ENCODE measurements around the gene F10. TPM values are rescaled to one million over a fixed set of nuclear protein-coding genes. Genes with fewer than 3 reads are reported as not detected.

The F10 gene
- total and polyA plus RNA-seq, 2 of the 13 experiments (the other 11 are each of a cell fraction or from before 2014, with no cell fraction given) = 58.4 to 237 TPM

GRCh38 chr13:113148940-113149503 lies 26.4 kb downstream of the F10 start:
- H3K9ac ChIP-seq (ENCODE audit: insufficient read depth, low read depth, low read length) = no peak overlapping the region
- no peaks in the 10 kb centered on the region for H4K20me1 ChIP-seq (ENCODE audit: insufficient read depth, low read length)
- H2AFZ ChIP-seq (ENCODE audit: low read length) = no peak overlapping the region
- peaks cover 8 to 25% of the 10 kb centered on the region in 2 experiments; a peak in 3 of 5 replicates for H3K36me3 ChIP-seq (replicated peaks in 1 of 2; ENCODE audit: control insufficient read depth in 1 of 2, insufficient read depth in 2 of 2, low read length in 2 of 2)
- no peak for FAIRE-seq
- H3K27ac ChIP-seq (ENCODE audit: extremely low read length, insufficient read depth, low read length) = peak overlapping the region; percentile 92
- DNase-seq (ENCODE audit: low spot score) = no peak
- in situ Hi-C loops (cut with HindIII; ENCODE audit: extremely low pct_ligation_motif_present, low pct_unique_long_range_greater_than_20kb) = no loop called here
- ChIA-PET CTCF (ENCODE audit: low intra/inter-chr PET ratio, low total read pairs) (no interaction called here), POLR2A (interaction anchor here (1.3 to 3.7 kb wide), 3 partner anchors 16 to 35 kb away, joined by 3 to 33 read pairs (median 8); partner anchors contain the start of gene F10)
- 94% methylated on average over 34 of the region's 38 CpGs for WGBS (ENCODE audit: low lambda C conversion rate)
- no peaks in the 10 kb centered on the region for H3K9me3 ChIP-seq (ENCODE audit: low read length)
- TSS peak; percentile 68 for BruUV-seq (replicated peaks)
- intact Hi-C loops (cut with micrococcal nuclease; ENCODE audit: unreplicated experiment) = loop anchor here (5.0 kb wide), 1 partner anchor 457 kb away; the partner anchor contains the start of gene ATP11A
- H3K4me1 ChIP-seq (ENCODE audit: insufficient read depth, low read length) = peaks cover 49% of the 10 kb centered on the region
- no peak overlapping the region for H3K4me2 ChIP-seq (ENCODE audit: low read depth, low read length)
- no peaks in the 10 kb centered on the region for H3K27me3 ChIP-seq (ENCODE audit: control insufficient read depth in 1 of 2, insufficient read depth in 2 of 2, low read length in 2 of 2)
- H3K79me2 ChIP-seq (ENCODE audit: insufficient read depth, low read length) = peaks cover 32% of the 10 kb centered on the region
- H3K4me3 ChIP-seq (replicated peaks in 1 of 3; ENCODE audit: insufficient read depth in 1 of 3, low read depth in 2 of 3, low read length in 3 of 3) = no peak overlapping the region
- no peak for ATAC-seq
- TF ChIP-seq ZSCAN21 (CRISPR knock-in tag; IDR thresholded peaks at IDR 0.05; ENCODE audit: borderline replicate concordance) = peak; percentile 5; the same call in 1 of the 2 replicates
- TF ChIP-seq RBFOX2 (IDR thresholded peaks at IDR 0.05; ENCODE audit: low read depth, low read length) = peak; percentile 76
- TF ChIP-seq HNRNPUL1 (IDR thresholded peaks at IDR 0.05; ENCODE audit: low read depth, low read length) = no peak
- TF ChIP-seq ZNF557 (CRISPR knock-in tag; IDR thresholded peaks at IDR 0.05) = no peak
- no peak for TF ChIP-seq SOX13 (IDR thresholded peaks at IDR 0.05)
- TF ChIP-seq SOX13 (CRISPR knock-in tag; conservative IDR thresholded peaks at IDR 0.05 in 1 of 2, IDR thresholded peaks at IDR 0.05 in 1 of 2) = no peak
- TF ChIP-seq DDIT3 (CRISPR knock-in tag; IDR thresholded peaks at IDR 0.05) = no peak
- no peak for TF ChIP-seq KIAA2018 (CRISPR knock-in tag; IDR thresholded peaks at IDR 0.05; ENCODE audit: borderline replicate concordance)
- TF ChIP-seq ZBTB38 (CRISPR knock-in tag; IDR thresholded peaks at IDR 0.05) = peak; percentile 86
- no peak for TF ChIP-seq TMF1 (CRISPR knock-in tag; IDR thresholded peaks at IDR 0.05; ENCODE audit: low read depth)
- no peak for TF ChIP-seq ARHGAP35 (CRISPR knock-in tag; IDR thresholded peaks at IDR 0.05; ENCODE audit: borderline replicate concordance)
- TF ChIP-seq SALL1 (CRISPR knock-in tag; IDR thresholded peaks at IDR 0.05) = 0 out of 2 replicates have a peak, but pooled peaks have one; percentile 13
- TF ChIP-seq ZNF275 (CRISPR knock-in tag; IDR thresholded peaks at IDR 0.05; ENCODE audit: borderline replicate concordance) = no peak
- TF ChIP-seq ZBTB3 (CRISPR knock-in tag; IDR thresholded peaks at IDR 0.05; ENCODE audit: borderline replicate concordance, low read depth) = no peak
- no peak for TF ChIP-seq ZNF782 (CRISPR knock-in tag; IDR thresholded peaks at IDR 0.05; ENCODE audit: borderline replicate concordance)
